H1 (cell line): Measurements from ENCODE around the gene GALNT9. TPM values are rescaled to one million over a fixed set of nuclear protein-coding genes. Genes with fewer than 3 reads are reported as not detected.

Experiments
- CTCF ChIA-PET: fragments of 300-600 bp; sonication (Branson Sonifier 250); formaldehyde crosslinking; loops from one replicate; lab custom pipeline; 2021; ENCODE audit not compliant: partially characterized antibody; lab: Charles Lee
- POLR2A ChIA-PET: fragments of 300-600 bp; sonication (Branson Sonifier 250); formaldehyde crosslinking; loops from one replicate; lab custom pipeline; 2021; ENCODE audit warnings: inconsistent platforms; ENCODE audit not compliant: partially characterized antibody; lab: Charles Lee
- DNase-seq, 2 experiments: peaks; one replicate each; pipeline versions ENCODE4 v3.0.0 to v3.0.0-alpha.2; 2010 to 2022; ENCODE audit warnings: low spot score in 2 of 2, low read depth in 1 of 2, mixed read lengths in 1 of 2
- FAIRE-seq: peaks from 2 replicates; lab custom pipeline; 2011; peaks lifted over from hg19 to GRCh38; lab: Jason Lieb, UNC
- H2AFZ ChIP-seq: 2 replicates; pipeline ENCODE4 v1.8.1; 2012; ENCODE audit warnings: low read length, inconsistent platforms
- H2AK5ac ChIP-seq: 2 replicates; pipeline ENCODE4 v1.6.1; 2013; ENCODE audit warnings: low read depth, low read length
- H2BK120ac ChIP-seq: replicated peaks from 2 replicates; pipeline ENCODE3; 2013; ENCODE audit warnings: low read depth, low read length, inconsistent platforms
- H2BK12ac ChIP-seq: 2 replicates; pipeline ENCODE4 v1.6.1; 2013; ENCODE audit warnings: low read depth, low read length
- H2BK15ac ChIP-seq: 2 replicates; pipeline ENCODE4 v1.6.1; 2013; ENCODE audit warnings: low read length
- H2BK20ac ChIP-seq: 2 replicates; pipeline ENCODE4 v1.6.1; 2013; ENCODE audit warnings: low read length
- H2BK5ac ChIP-seq: 2 replicates; pipeline ENCODE4 v1.6.1; 2013; ENCODE audit warnings: low read depth, low read length
- H3K14ac ChIP-seq: 2 replicates; pipeline ENCODE4 v1.6.1; 2013; ENCODE audit warnings: inconsistent platforms; ENCODE audit not compliant: insufficient read length
- H3K18ac ChIP-seq: 2 replicates; pipeline ENCODE4 v1.6.1; 2013; ENCODE audit warnings: low read length; ENCODE audit errors: extremely low read depth
- H3K23ac ChIP-seq: 2 replicates; pipeline ENCODE4 v1.6.1; 2013; ENCODE audit warnings: inconsistent platforms; ENCODE audit not compliant: insufficient read length
- H3K23me2 ChIP-seq: 2 replicates; pipeline ENCODE4 v1.6.1; 2013; ENCODE audit warnings: low read depth, low read length
- H3K27ac ChIP-seq: 2 replicates; pipeline ENCODE4 v1.6.1; 2011; ENCODE audit warnings: low read depth, low read length, inconsistent platforms
- H3K27me3 ChIP-seq, 4 experiments: replicated peaks in 1 of 4; 1 replicate in 1 of 4; 2 replicates in 3 of 4; pipeline versions ENCODE4 v1.6.1 to v1.8.1; 2011 to 2013; ENCODE audit warnings: low read length in 3 of 4, mild to moderate bottlenecking in 3 of 4, inconsistent platforms in 2 of 4, mixed read lengths in 2 of 4, moderate library complexity in 1 of 4; ENCODE audit not compliant: control insufficient read depth in 3 of 4, insufficient read depth in 3 of 4; ENCODE audit errors: extremely low read depth in 1 of 4
- H3K36me3 ChIP-seq, 4 experiments: 2 replicates each; pipeline versions ENCODE4 v1.6.1 to v1.8.1; 2011 to 2013; ENCODE audit warnings: mild to moderate bottlenecking in 4 of 4, low read length in 3 of 4, moderate library complexity in 2 of 4, control low read depth in 1 of 4, inconsistent platforms in 1 of 4; ENCODE audit not compliant: insufficient read depth in 4 of 4, control insufficient read depth in 2 of 4
- H3K4ac ChIP-seq: replicated peaks from 2 replicates; pipeline ENCODE3; 2013; ENCODE audit warnings: low read length, low read depth, mixed read lengths, inconsistent platforms; ENCODE audit not compliant: insufficient read length
- H3K4me1 ChIP-seq, 4 experiments: replicated peaks in 1 of 4; 1 replicate in 1 of 4; 2 replicates in 3 of 4; pipeline versions ENCODE4 v1.6.1 to v1.8.1; 2011 to 2013; ENCODE audit warnings: low read length in 3 of 4, inconsistent platforms in 2 of 4, mixed read lengths in 1 of 4; ENCODE audit not compliant: insufficient read depth in 4 of 4, control insufficient read depth in 3 of 4
- H3K4me2 ChIP-seq, 2 experiments: 2 replicates each; pipeline versions ENCODE4 v1.6.1 to v1.8.1; 2011 to 2013; ENCODE audit warnings: low read depth in 2 of 2, low read length in 2 of 2, control low read depth in 1 of 2, inconsistent platforms in 1 of 2, mild to moderate bottlenecking in 1 of 2; ENCODE audit not compliant: insufficient read depth in 1 of 2
- H3K4me3 ChIP-seq, 4 experiments: fragments of 200-600, 300-600 bp in 1 of 4; sonication (generic), shearing (Covaris generic), sonication (Bioruptor Twin) in 1 of 4; 2 replicates each; pipeline versions ENCODE4 v1.5.1 to v1.8.1; 2011 to 2016; ENCODE audit warnings: low read length in 4 of 4, low read depth in 3 of 4, control low read depth in 2 of 4, inconsistent platforms in 2 of 4, mild to moderate bottlenecking in 2 of 4, mixed read lengths in 1 of 4, moderate library complexity in 1 of 4; ENCODE audit not compliant: insufficient read depth in 2 of 4; ENCODE audit errors: extremely low read depth in 1 of 4
- H3K56ac ChIP-seq: replicated peaks from 2 replicates; pipeline ENCODE3; 2013; ENCODE audit warnings: low read depth, mild to moderate bottlenecking, mixed read lengths, low read length, inconsistent platforms; ENCODE audit not compliant: insufficient read length
- H3K79me1 ChIP-seq: 2 replicates; pipeline ENCODE4 v1.6.1; 2013; ENCODE audit warnings: low read depth, low read length, control low read depth
- H3K79me2 ChIP-seq, 2 experiments: 2 replicates each; pipeline versions ENCODE4 v1.6.1 to v1.8.1; 2012 to 2013; ENCODE audit warnings: low read length in 2 of 2, mild to moderate bottlenecking in 2 of 2, inconsistent platforms in 1 of 2; ENCODE audit not compliant: insufficient read depth in 2 of 2, control insufficient read depth in 1 of 2
- H3K9ac ChIP-seq, 4 experiments: replicated peaks in 1 of 4; 1 replicate in 1 of 4; 2 replicates in 3 of 4; pipeline versions ENCODE4 v1.6.1 to v1.8.1; 2011 to 2013; ENCODE audit warnings: low read depth in 3 of 4, low read length in 3 of 4, control low read depth in 2 of 4, mild to moderate bottlenecking in 2 of 4, moderate library complexity in 2 of 4, inconsistent platforms in 1 of 4; ENCODE audit errors: extremely low read depth in 1 of 4
- H3K9me3 ChIP-seq, 2 experiments: 2 replicates each; pipeline versions ENCODE4 v1.6.1 to v1.8.1; 2012 to 2013; ENCODE audit warnings: mild to moderate bottlenecking in 2 of 2, moderate library complexity in 2 of 2, control low read depth in 1 of 2, inconsistent platforms in 1 of 2, low read depth in 1 of 2, low read length in 1 of 2, mixed read lengths in 1 of 2; ENCODE audit not compliant: insufficient read depth in 2 of 2
- H4K20me1 ChIP-seq, 2 experiments: replicated peaks in 1 of 2; 2 replicates each; pipeline versions ENCODE3 to v1.8.1; 2011 to 2013; ENCODE audit warnings: inconsistent platforms in 2 of 2, low read length in 2 of 2, mild to moderate bottlenecking in 1 of 2; ENCODE audit not compliant: insufficient read depth in 2 of 2, control insufficient read depth in 1 of 2
- H4K5ac ChIP-seq: 2 replicates; pipeline ENCODE4 v1.6.1; 2013; ENCODE audit warnings: low read length, low read depth, mixed read lengths, inconsistent platforms; ENCODE audit not compliant: insufficient read length
- H4K8ac ChIP-seq: 2 replicates; pipeline ENCODE4 v1.8.0; 2013; ENCODE audit warnings: mild to moderate bottlenecking, moderate library complexity, low read length, inconsistent platforms; ENCODE audit not compliant: insufficient read depth; ENCODE audit errors: extremely low read depth
- H4K91ac ChIP-seq: replicated peaks from 2 replicates; pipeline ENCODE3; 2013; ENCODE audit warnings: low read length, mixed read lengths, inconsistent platforms; ENCODE audit not compliant: insufficient read length
- CTCF ChIP-seq, 3 experiments: IDR thresholded peaks; 1 replicate in 2 of 3; 2 replicates in 1 of 3; pipeline versions ENCODE4 v1.5.1 to v1.6.1; 2011; ENCODE audit warnings: low read length in 3 of 3, mild to moderate bottlenecking in 3 of 3, inconsistent platforms in 2 of 3, low read depth in 1 of 3, moderate library complexity in 1 of 3; ENCODE audit not compliant: insufficient read depth in 1 of 3; ENCODE audit errors: control extremely low read depth in 1 of 3
- MAX ChIP-seq: IDR thresholded peaks from 2 replicates; pipeline ENCODE4 v1.6.1; 2012; ENCODE audit warnings: inconsistent platforms
- POLR2A ChIP-seq, 2 experiments: IDR thresholded peaks; 1 replicate in 1 of 2; 2 replicates in 1 of 2; pipeline ENCODE4 v1.6.1; 2011; ENCODE audit warnings: low read depth in 2 of 2, low read length in 2 of 2, mild to moderate bottlenecking in 2 of 2; ENCODE audit errors: control extremely low read depth in 1 of 2
- RAD21 ChIP-seq, 2 experiments: IDR thresholded peaks in 1 of 2; conservative IDR thresholded peaks in 1 of 2; 2 replicates each; pipeline ENCODE4 v1.6.1; 2011; ENCODE audit warnings: low read depth in 2 of 2, low read length in 2 of 2, improper control_type of control experiment in 1 of 2, inconsistent platforms in 1 of 2, mild to moderate bottlenecking in 1 of 2, moderate library complexity in 1 of 2
- SIRT6 ChIP-seq: IDR thresholded peaks from one replicate; pipeline ENCODE4 v1.7.1; 2012; ENCODE audit warnings: low read length, inconsistent platforms
- SRF ChIP-seq: IDR thresholded peaks from 2 replicates; pipeline ENCODE4 v1.6.1; 2011; ENCODE audit warnings: mild to moderate bottlenecking, low read depth, low read length, moderate library complexity
- WGBS, 2 experiments: shearing (Covaris generic) in 1 of 2; methylation state at CpG; one replicate each; pipeline versions ENCODE4 v1.1.6 to v1.1.7; 2013 to 2015; ENCODE audit warnings: low lambda C conversion rate in 2 of 2, mixed read lengths in 2 of 2, inconsistent platforms in 1 of 2, low coverage in 1 of 2, missing lambda C conversion rate in 1 of 2; ENCODE audit not compliant: insufficient replicate concordance in 2 of 2, insufficient coverage in 1 of 2, insufficient read length in 1 of 2; ENCODE audit errors: extremely low coverage in 1 of 2, missing lambda C conversion rate in 1 of 2; 5-methylcytosine and 5-hydroxymethylcytosine counted together
- polyA plus RNA-seq, 7 experiments: library from polyadenylated mRNA; depleted of rRNA in 3 of 7; stranded (reverse) in 5 of 7; unstranded in 2 of 7; fragments of >200 nt in 5 of 7; fragments of 200-250 nt in 2 of 7; gene quantifications; 1 replicate in 5 of 7; 2 replicates in 1 of 7; 4 replicates in 1 of 7; pipeline versions ENCODE4 v1.2.1 to v1.2.3, GENCODE V29; 2011 to 2013; ENCODE audit warnings: missing spikeins in 2 of 7, mixed read lengths in 2 of 7
- total RNA-seq: library from RNA; stranded (reverse); fragmentation: NEBNext Ultra II Directional; extraction: Animal tissue kit (Norgen Biotek cat#: 25700); gene quantifications from 2 replicates; pipeline ENCODE4 v1.2.1, GENCODE V29; 2021

GALNT9 gene
- total and polyA plus RNA-seq, 2 of the 8 experiments (the other 6 are each of a cell fraction or from before 2014, with no cell fraction given): 2.0 to 3.6 TPM

GRCh38 chr12:132214891-132215290 lies 114.5 kb downstream of the GALNT9 start:
- Histone ChIP-seq H4K91ac (no peak overlapping the region), H3K4me2 (no peak overlapping the region), H2BK120ac (no peak overlapping the region), H3K4ac (no peak overlapping the region), H2AK5ac (no peak overlapping the region), H3K79me1 (no peaks in the 10 kb centered on the region), H3K4me1 (no peaks in the 10 kb centered on the region), H3K56ac (peak overlapping the region; percentile 1), H3K23ac (no peak overlapping the region), H2BK5ac (no peak overlapping the region), H3K18ac (no peak overlapping the region), H3K27me3 (peaks cover 5 to 29% (median 24%) of the 10 kb centered on the region in 4 experiments), H3K9ac (no peak overlapping the region), H3K23me2 (peaks cover 12% of the 10 kb centered on the region; the same call in 1 of the 2 replicates), H4K8ac (no peak overlapping the region), H3K79me2 (no peaks in the 10 kb centered on the region), H2BK15ac (no peak overlapping the region), H3K14ac (no peak overlapping the region), H3K9me3 (no peaks in the 10 kb centered on the region; a peak in 1 of 4 replicates), H2BK12ac (no peak overlapping the region), H3K36me3 (no peaks in the 10 kb centered on the region), H4K20me1 (peaks cover 3 to 6% of the 10 kb centered on the region in 2 experiments), H3K4me3 (no peak overlapping the region), H2BK20ac (no peak overlapping the region), H2AFZ (no peak overlapping the region), H3K27ac (no peak overlapping the region), H4K5ac (no peak overlapping the region)
- POLR2A ChIA-PET: no interaction called here
- FAIRE-seq (no peak), DNase-seq (no peak)
- TF ChIP-seq RAD21 (IDR thresholded peaks at IDR 0.05 in 1 of 2, conservative IDR thresholded peaks at IDR 0.05 in 1 of 2; ENCODE audit: low read depth in 2 of 2, low read length in 2 of 2): peak; percentile 23 to 27; a peak in 2 of 4 replicates
- no peak for TF ChIP-seq SIRT6
- peak; percentile 91 for TF ChIP-seq SRF
- TF ChIP-seq POLR2A (IDR thresholded peaks at IDR 0.05; ENCODE audit: control extremely low read depth in 1 of 2, low read depth in 2 of 2, low read length in 2 of 2): no peak
- TF ChIP-seq MAX: 0 out of 2 replicates have a peak, but pooled peaks have one; percentile 11
- TF ChIP-seq CTCF (IDR thresholded peaks at IDR 0.05; ENCODE audit: control extremely low read depth in 1 of 3, insufficient read depth in 1 of 3, low read depth in 1 of 3, low read length in 3 of 3): peak; percentile 12 to 45 (median 37); a peak in 3 of 4 replicates
- CTCF ChIA-PET: interaction anchor here (0.8 to 1.7 kb wide), 5 partner anchors 10 to 70 kb away, joined by 3 to 5 read pairs (median 4); no protein-coding TSS in a partner anchor
- 78% methylated on average over 22 of the region's 22 CpGs; no CpG with 5 or more reads in 1 of the 2 experiments for WGBS, 2 experiments
